Liver (tissue), 3 donors: ENCODE measurements around the gene BEST4.

Experiments
- CTCF ChIP-seq: fragments of 150-350 bp; IDR thresholded peaks from 2 replicates; pipeline ENCODE4 v1.5.1; 2017; ENCODE audit warnings: improper control_type of control experiment, low read depth, low read length; ENCODE audit not compliant: missing input control
- EGR1 ChIP-seq, 2 donors: IDR thresholded peaks; 2 replicates each; pipeline ENCODE4 v1.6.1; 2016 to 2018; ENCODE audit warnings: antibody characterized with exemption in 2 of 2, low read depth in 2 of 2
- FOXA1 ChIP-seq: IDR thresholded peaks from 2 replicates; pipeline ENCODE4 v1.6.1; 2016; ENCODE audit warnings: antibody characterized with exemption
- GABPA ChIP-seq, 2 donors: IDR thresholded peaks in 1 of 2; conservative IDR thresholded peaks in 1 of 2; 2 replicates each; pipeline ENCODE4 v1.6.1; 2016; ENCODE audit warnings: antibody characterized with exemption in 2 of 2, mild to moderate bottlenecking in 1 of 2, moderate library complexity in 1 of 2
- JUND ChIP-seq, 2 donors: IDR thresholded peaks; 2 replicates each; pipeline ENCODE4 v1.6.1; 2016; ENCODE audit warnings: antibody characterized with exemption in 2 of 2
- MAX ChIP-seq: IDR thresholded peaks from 2 replicates; pipeline ENCODE4 v1.6.1; 2016; ENCODE audit warnings: antibody characterized with exemption
- RAD21 ChIP-seq, 2 donors: IDR thresholded peaks; 2 replicates each; pipeline ENCODE4 v1.6.1; 2016; ENCODE audit warnings: antibody characterized with exemption in 2 of 2, mild to moderate bottlenecking in 2 of 2
- REST ChIP-seq: IDR thresholded peaks from 2 replicates; pipeline ENCODE4 v1.6.1; 2016; ENCODE audit warnings: antibody characterized with exemption, mild to moderate bottlenecking
- RXRA ChIP-seq, 2 donors: IDR thresholded peaks; 2 replicates each; pipeline ENCODE4 v1.6.1; 2017 to 2018; ENCODE audit warnings: antibody characterized with exemption in 2 of 2, mild to moderate bottlenecking in 1 of 2
- SP1 ChIP-seq: IDR thresholded peaks from 2 replicates; pipeline ENCODE4 v1.6.1; 2018; ENCODE audit warnings: antibody characterized with exemption, mild to moderate bottlenecking
- TAF1 ChIP-seq: conservative IDR thresholded peaks from 2 replicates; pipeline ENCODE4 v1.6.1; 2016; ENCODE audit warnings: antibody characterized with exemption, mild to moderate bottlenecking
- YY1 ChIP-seq: IDR thresholded peaks from 2 replicates; pipeline ENCODE4 v1.6.1; 2016; ENCODE audit warnings: antibody characterized with exemption, mild to moderate bottlenecking
- ZBTB33 ChIP-seq: IDR thresholded peaks from 2 replicates; pipeline ENCODE4 v1.6.1; 2016; ENCODE audit warnings: antibody characterized with exemption
- donor health status: healthy.
- donor health status: healthy.

DNA sequence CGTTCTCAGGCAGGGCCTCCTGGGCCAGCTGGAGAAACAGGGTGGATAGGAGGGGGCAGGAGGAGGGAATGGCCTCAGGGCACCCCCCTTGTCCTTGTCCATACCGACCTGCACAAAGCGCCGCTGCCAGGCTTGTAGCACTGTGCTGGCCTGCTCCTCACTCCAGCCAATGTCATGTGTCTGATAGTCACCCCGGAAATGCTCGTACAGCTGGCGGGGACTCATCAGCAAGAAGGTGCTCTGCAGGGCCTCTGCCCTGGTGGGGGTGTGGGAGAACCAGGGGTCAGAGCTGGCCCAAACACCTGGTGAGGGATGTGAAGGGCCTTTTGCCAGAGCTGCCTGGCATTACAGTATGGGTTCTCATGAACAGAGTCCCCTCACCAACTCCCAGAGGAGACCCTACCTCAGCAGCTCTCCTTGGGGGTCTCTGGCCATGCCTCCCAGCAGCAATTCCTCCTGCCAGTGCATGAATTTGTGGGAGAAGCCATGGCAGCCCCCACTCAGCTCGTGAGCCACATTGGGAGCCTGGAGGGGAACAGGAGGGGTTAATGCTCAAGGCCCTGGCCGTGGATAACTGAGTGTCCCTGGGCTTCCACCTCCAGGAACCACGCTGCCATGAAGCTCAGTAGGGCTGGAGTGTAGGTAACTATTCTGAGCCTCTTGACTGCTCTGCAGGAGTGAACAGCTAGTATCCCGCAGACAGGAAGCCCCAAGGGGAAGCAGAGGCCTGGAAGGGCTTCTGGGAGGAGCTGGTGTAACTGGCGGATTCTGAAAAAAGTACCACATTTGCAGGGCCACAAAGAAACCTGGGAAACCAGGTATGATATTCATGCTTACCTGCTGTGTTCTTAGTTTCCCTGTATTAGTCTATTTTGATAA, 41.8 kb upstream of the BEST4 start:
- no peak for TF ChIP-seq SP1
- no peak for TF ChIP-seq CTCF
- no peak for TF ChIP-seq FOXA1
- TF ChIP-seq GABPA (IDR thresholded peaks at IDR 0.05 in 1 of 2, conservative IDR thresholded peaks at IDR 0.05 in 1 of 2) = no peak
- no peak for TF ChIP-seq ZBTB33
- no peak for TF ChIP-seq RAD21 (IDR thresholded peaks at IDR 0.05)
- no peak for TF ChIP-seq TAF1
- no peak for TF ChIP-seq YY1
- TF ChIP-seq MAX = no peak
- TF ChIP-seq JUND (IDR thresholded peaks at IDR 0.05) = no peak
- no peak for TF ChIP-seq EGR1 (IDR thresholded peaks at IDR 0.05; ENCODE audit: low read depth in 2 of 2)
- TF ChIP-seq REST = no peak
- TF ChIP-seq RXRA (IDR thresholded peaks at IDR 0.05) = no peak
